ENCODE measurements around the gene PDLIM7. TPM values are rescaled to one million over a fixed set of nuclear protein-coding genes. Genes with fewer than 3 reads are reported as not detected.

PDLIM7 gene
- total RNA-seq, 1 donor from 2014 or later = 43.1 TPM

GRCh38 chr5:177469750-177470525 lies 27.5 kb downstream of the PDLIM7 start:
- intact Hi-C loops (cut with DNase I) = loop anchor here (2.0 kb wide), 1 partner anchor 13 kb away; no protein-coding TSS in a partner anchor
- DNase-seq (ENCODE audit: missing footprints) (no peak), ATAC-seq (no peak)

- ATAC-seq = peak; percentile 69
- intact Hi-C loops (cut with DNase I) = no loop called here
- DNase-seq (ENCODE audit: missing footprints) = no peak
Measured at GRCh38 chr5:177468685-177469628, 28.4 kb downstream of the PDLIM7 start.

- intact Hi-C loops (cut with DNase I) = no loop called here
- no peak for DNase-seq (ENCODE audit: missing footprints)
- ATAC-seq = no peak
Measured at GRCh38 chr5:177468329-177468684, 29.1 kb downstream of the PDLIM7 start.

- no peak for DNase-seq (ENCODE audit: missing footprints)
- intact Hi-C loops (cut with DNase I) = no loop called here
- ATAC-seq = no peak
Measured at GRCh38 chr5:177467436-177467835, 30.0 kb downstream of the PDLIM7 start.

- DNase-seq (ENCODE audit: missing footprints) (no peak), ATAC-seq (no peak)
- intact Hi-C loops (cut with DNase I) = no loop called here
Measured at GRCh38 chr5:177466861-177467260, 30.5 kb downstream of the PDLIM7 start.

GRCh38 chr5:177465044-177465443 lies 32.4 kb downstream of the PDLIM7 start:
- intact Hi-C loops (cut with DNase I) = no loop called here
- DNase-seq (ENCODE audit: missing footprints) = no peak

GRCh38 chr5:177462021-177462670 lies 35.3 kb downstream of the PDLIM7 start:
- intact Hi-C loops (cut with DNase I) = no loop called here
- ATAC-seq (peak; percentile 20), DNase-seq (ENCODE audit: missing footprints) (no peak)

More at GRCh38 chr5:177465044-177465443, 32.4 kb downstream of the PDLIM7 start:
- no peak for ATAC-seq

GRCh38 chr5:177459819-177460628 lies 37.4 kb downstream of the PDLIM7 start:
- no peak for ATAC-seq
- intact Hi-C loops (cut with DNase I) = no loop called here
- DNase-seq (ENCODE audit: missing footprints) = no peak

- ATAC-seq (no peak), DNase-seq (ENCODE audit: missing footprints) (no peak)
- intact Hi-C loops (cut with DNase I) = no loop called here
Measured at GRCh38 chr5:177459357-177459756, 38.0 kb downstream of the PDLIM7 start.

GRCh38 chr5:177458912-177459350 lies 38.5 kb downstream of the PDLIM7 start:
- ATAC-seq = no peak
- intact Hi-C loops (cut with DNase I) = no loop called here

GRCh38 chr5:177457852-177458681 lies 39.3 kb downstream of the PDLIM7 start:
- DNase-seq (ENCODE audit: missing footprints) = no peak
- no peak for ATAC-seq
- intact Hi-C loops (cut with DNase I) = loop anchor here (2.0 kb wide), 1 partner anchor 13 kb away; no protein-coding TSS in a partner anchor

More at GRCh38 chr5:177458912-177459350, 38.5 kb downstream of the PDLIM7 start:
- no peak for DNase-seq (ENCODE audit: missing footprints)

- DNase-seq (ENCODE audit: missing footprints) (peak; percentile 82), ATAC-seq (peak; percentile 35)
- intact Hi-C loops (cut with DNase I) = loop anchor here (1.0 to 2.0 kb wide), 2 partner anchors 14 to 41 kb away; no protein-coding TSS in a partner anchor
Measured at GRCh38 chr5:177456976-177457851, 40.2 kb downstream of the PDLIM7 start.

GRCh38 chr5:177456591-177456964 lies 40.8 kb downstream of the PDLIM7 start:
- intact Hi-C loops (cut with DNase I) = loop anchor here (1.0 to 2.0 kb wide), 2 partner anchors 14 to 42 kb away; no protein-coding TSS in a partner anchor
- DNase-seq (ENCODE audit: missing footprints) (no peak), ATAC-seq (no peak)

GRCh38 chr5:177455661-177456590 lies 41.5 kb downstream of the PDLIM7 start:
- ATAC-seq = peak; percentile 71
- intact Hi-C loops (cut with DNase I) = loop anchor here (1.0 to 2.0 kb wide), 3 partner anchors 15 to 42 kb away; partner anchors contain the start of gene GRK6
- DNase-seq (ENCODE audit: missing footprints) = peak; percentile 96

GRCh38 chr5:177455036-177455660 lies 42.3 kb downstream of the PDLIM7 start:
- intact Hi-C loops (cut with DNase I) = loop anchor here (2.0 kb wide), 1 partner anchor 28 kb away; the partner anchor contains the start of gene GRK6
- ATAC-seq (peak; percentile 52), DNase-seq (ENCODE audit: missing footprints) (peak; percentile 89)
